GM18907 (cell line): ENCODE measurements around the gene TEX22.
"Not testable (repeated sequence)": the region's sequence is repeated elsewhere in the genome, so short reads cannot be mapped to it uniquely, and the experiment has no call there.

Source experiments
- ATAC-seq: cut with Tn5 transposase; IDR thresholded peaks from one replicate; pipeline ENCODE4 v1.9.1; 2021; ENCODE audit warnings: mild to moderate bottlenecking, moderate library complexity; ENCODE audit not compliant: unreplicated experiment

TEX22 gene, protein sequence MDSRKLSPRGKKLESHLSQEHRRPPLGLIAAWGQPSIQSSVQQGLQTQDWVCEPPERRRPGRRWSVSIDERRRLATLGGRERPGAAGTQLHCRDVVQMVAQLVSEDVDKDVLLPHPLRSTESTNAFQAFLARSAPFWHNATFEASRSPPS

GRCh38 chr14:105398044-105398725, at the start of gene TEX22:
TSS of gene TEX22 (plus strand) at chr14:105398538. CDS start at chr14:105399341, 803 bp downstream.
- ATAC-seq = peak; percentile 77

DNA sequence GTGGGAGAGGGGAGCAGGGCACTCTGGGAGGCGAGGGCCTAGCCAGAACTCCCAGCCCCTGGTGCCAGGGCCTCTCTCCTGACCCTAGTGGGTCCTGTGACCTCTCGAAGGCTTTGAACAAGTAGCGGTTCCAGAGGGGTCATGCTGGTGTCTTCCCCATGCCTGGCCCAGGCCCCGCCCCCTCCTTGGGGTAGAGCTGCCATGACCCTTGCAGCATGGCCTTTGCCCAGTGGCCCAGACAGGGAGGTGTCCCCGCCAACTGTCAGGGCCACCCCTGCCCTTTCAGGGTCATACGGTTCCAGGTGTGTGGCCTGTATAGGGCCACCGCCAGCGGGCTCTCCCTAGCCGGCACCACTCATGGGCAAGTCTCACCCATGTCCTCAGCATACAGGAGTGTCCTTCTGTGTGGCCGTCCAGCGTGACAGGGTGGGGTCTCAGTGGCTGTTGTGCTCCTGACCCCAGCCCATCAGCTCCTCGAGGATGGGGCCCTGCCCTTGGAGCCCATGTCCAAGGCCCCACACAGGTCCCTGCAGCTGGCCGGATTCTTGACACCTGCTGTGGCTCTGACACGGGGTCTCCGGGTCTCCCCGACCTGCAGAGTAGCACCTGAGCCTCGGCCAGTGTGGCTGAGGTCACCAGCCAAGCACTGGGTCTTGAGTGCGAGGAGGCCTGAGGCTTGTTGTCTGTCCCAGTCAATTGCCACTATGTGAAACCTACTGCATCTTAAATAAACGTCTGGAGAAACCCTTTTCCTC, 49.2 kb upstream of the TEX22 start:
- no peak for ATAC-seq

- no peak for ATAC-seq
Observed at GRCh38 chr14:105349992-105350391, 48.3 kb upstream of the TEX22 start.

- no peak for ATAC-seq
Observed at GRCh38 chr14:105350450-105351244, 47.7 kb upstream of the TEX22 start.

DNA sequence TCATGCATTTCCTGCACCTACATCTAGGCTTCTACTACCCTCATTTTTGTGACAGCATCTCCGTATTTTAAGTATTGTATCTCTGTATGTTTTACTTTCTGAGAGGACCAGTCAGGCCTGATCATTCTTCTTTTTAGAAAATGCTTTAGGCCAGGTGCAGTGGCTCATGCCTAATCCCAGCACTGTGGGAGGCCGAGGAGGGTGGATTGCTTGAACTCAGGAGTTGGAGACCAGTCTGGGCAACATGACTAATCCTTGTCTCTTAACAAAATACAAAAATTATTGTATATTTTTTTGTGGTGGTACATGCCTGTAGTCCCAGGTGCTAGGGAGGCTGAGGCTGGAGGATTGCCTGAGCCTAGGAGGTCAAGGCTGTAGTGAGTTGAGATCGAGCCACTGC, 46.9 kb upstream of the TEX22 start:
- ATAC-seq = no peak

GRCh38 chr14:105351920-105352851, 46.2 kb upstream of the TEX22 start:
- ATAC-seq = no peak

DNA sequence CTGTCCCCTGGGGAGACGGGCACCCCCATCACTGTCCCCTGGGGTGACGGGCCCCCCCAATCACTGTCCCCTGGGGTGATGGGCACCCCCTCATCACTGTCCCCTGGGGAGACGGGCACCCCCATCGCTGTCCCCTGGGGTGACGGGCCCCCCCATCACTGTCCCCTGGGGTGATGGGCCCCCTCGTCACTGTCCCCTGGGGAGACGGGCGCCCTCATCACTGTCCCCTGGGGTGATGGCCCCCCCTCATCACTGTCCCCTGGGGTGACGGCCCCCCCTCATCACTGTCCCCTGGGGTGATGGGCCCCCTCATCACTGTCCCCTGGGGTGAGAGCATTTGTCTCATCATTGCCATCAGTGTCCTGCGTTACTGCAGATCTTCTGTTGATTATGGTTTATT, 45.2 kb upstream of the TEX22 start:
- no peak for ATAC-seq

GRCh38 chr14:105354541-105354940, 43.8 kb upstream of the TEX22 start:
- ATAC-seq = no peak

GRCh38 chr14:105355049-105355575, 43.2 kb upstream of the TEX22 start:
- no peak for ATAC-seq

DNA sequence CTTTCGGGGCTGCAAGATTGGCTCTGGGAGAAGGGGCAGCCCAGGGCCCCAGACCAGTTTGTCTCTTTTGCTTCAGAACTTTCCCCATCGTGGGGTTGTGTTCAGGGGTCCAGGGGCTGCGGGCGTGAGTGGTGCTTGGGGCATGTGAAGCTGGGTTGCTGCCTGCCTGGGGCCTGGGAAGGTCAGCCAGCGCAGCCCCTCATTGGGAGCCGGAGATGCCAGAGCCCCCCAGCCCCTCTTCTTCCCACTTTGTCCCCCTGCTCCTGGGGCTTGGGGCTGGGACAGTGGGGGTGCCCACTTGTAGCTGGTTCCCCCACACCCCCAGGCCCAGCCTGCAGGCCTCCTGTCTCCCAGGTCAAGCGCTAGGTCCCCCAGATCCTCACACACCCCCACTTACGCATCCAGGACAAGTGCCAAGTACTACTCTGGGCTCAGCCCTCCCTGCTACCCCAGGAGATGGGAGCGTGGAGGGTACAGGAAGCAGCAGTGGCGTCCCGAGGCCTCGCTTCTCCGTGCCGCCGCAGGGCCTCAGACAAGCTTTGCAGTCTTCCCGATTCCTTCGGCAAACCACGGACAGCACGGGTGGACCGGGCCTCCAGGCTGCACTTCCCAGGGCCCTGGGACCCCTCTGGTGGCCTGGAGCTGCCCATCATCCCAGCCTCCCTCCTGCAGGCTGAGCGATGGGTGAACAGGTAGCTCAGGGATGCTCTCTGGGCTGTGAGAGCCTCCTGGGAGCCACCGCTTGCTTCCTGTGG, 42.3 kb upstream of the TEX22 start:
- no peak for ATAC-seq

DNA sequence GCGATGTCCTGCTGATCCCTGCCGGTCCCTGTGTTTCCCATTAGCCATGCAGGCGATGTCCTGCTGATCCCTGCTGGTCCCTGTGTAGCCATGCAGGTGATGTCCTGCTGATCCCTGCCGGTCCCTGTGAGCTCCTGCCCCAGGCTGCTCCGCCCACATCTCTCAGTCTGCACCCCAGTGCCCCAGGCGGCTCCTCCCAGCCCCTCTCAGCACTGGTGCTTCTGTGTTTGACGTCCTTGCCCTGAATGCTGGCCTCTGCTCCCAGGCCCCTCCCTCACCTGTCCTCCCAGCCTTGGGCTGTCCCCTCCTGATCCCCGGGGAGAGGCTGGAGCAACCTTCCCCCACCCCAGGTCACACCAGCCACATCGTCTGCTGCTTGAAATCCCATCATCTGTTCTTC, 41.4 kb upstream of the TEX22 start:
- ATAC-seq = no peak

- ATAC-seq = no peak
Observed at GRCh38 chr14:105357626-105358025, 40.7 kb upstream of the TEX22 start.

GRCh38 chr14:105358140-105358846, 40.0 kb upstream of the TEX22 start:
- ATAC-seq = no peak

DNA sequence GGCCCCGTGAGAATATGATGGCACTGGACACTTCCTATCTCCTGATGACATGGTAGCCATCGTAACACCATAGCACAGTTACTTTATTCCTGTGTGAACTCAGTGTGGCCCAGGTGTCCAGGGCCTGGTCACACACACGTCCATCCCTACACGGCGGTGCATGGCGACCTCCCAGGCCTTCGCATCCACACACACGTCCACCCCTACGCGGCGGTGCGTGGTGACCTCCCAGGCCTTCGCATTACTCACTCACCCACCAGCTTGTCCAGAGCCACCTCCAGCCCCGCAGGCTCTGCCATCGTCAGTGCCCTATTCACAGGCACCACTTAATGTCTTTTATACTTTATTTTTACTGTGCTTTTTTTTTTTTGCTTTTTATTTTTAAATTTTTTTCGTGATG, 39.4 kb upstream of the TEX22 start:
- no peak for ATAC-seq

DNA sequence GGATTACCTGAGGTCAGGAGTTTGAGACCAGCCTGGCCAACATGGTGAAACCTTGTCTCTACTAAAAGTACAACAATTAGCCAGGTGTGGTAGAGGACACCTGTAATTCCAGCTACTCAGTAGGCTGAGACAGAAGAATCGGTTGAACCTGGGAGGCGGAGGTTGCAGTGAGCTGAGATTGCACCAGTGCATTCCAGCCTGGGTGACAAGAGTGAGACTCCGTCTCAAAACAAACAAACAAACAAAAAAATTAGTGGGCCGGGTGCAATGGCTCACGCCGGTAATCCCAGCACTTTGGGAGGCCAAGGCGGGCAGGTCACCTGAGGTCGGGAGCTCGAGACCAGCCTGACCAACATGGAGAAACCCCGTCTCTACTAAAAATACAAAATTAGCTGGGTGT, 36.9 kb upstream of the TEX22 start:
- not testable (repeated sequence) for ATAC-seq

DNA sequence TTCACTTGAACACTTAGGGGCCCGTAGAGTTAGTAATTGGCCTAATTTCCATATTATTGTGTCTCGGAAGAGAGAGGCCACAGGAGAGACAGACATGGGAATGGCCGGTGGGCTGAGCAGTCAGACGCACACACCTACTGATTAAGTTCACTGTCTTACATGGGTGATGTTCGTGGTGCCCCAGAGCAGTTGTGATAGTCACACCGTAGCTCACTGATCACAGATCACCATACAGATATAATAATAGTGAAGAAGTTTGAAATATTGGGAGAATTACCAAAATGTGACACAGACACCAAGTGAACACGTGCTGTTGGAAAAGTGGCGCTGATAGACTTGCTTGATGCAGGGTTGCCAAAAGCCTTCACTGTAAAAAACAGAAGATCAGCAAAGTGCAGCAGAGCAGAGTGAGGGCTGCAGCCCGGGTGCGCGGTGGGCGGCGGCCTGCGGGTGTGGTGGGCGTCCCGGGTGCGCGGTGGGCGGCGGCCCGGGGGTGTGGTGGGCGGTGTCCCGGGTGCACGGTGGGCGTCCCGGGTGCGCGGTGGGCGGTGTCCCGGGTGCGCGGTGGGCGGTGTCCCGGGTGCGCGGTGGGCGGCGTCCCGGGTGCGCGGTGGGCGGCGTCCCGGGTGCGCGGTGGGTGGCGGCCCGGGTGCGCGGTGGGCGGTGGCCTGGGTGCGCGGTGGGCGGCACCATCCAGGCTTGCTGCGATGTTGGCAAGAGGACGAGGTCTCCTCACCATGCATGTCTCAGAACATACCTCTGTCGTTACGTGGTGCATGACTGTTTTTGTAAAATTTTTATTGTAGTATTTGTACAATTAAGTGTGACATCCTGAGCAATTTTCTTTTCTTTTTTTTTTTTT, 34.3 kb upstream of the TEX22 start:
- ATAC-seq = no peak

GRCh38 chr14:105365101-105365500, 33.2 kb upstream of the TEX22 start:
- no peak for ATAC-seq

GRCh38 chr14:105365681-105366080, 32.7 kb upstream of the TEX22 start:
- no peak for ATAC-seq
